ENCODE measurements around the gene PNPLA7.
"Not testable (repeated sequence)": the region's sequence is repeated elsewhere in the genome, so short reads cannot be mapped to it uniquely, and the experiment has no call there.

PNPLA7 gene

DNA sequence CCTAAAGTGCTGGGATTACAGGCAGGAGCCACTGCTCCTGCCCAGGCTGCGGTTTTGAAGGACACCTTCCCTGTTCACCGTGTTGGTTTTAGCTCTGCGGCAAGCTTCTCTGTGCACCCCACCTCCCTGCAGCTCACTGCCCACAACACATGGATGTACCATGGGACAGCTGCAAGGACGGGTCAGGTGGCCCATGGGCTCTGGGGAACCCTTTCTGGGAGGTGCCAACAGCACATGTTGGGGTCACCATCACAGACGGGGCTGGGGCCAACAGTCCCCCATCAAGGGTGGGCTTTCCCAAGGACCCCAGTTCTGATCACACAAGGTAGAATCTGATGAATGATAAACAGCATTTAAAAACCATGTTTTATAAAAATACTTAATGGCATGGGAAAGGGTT, 134.8 kb downstream of the PNPLA7 start:
- Mint-ChIP-seq H3K4me1 (peaks cover 7% of the 10 kb centered on the region), H3K4me3 (no peak overlapping the region), H3K27ac (no peak overlapping the region), H3K27me3 (no peaks in the 10 kb centered on the region), H3K9me3 (no peaks in the 10 kb centered on the region), H3K36me3 (peaks cover 2% of the 10 kb centered on the region)

DNA sequence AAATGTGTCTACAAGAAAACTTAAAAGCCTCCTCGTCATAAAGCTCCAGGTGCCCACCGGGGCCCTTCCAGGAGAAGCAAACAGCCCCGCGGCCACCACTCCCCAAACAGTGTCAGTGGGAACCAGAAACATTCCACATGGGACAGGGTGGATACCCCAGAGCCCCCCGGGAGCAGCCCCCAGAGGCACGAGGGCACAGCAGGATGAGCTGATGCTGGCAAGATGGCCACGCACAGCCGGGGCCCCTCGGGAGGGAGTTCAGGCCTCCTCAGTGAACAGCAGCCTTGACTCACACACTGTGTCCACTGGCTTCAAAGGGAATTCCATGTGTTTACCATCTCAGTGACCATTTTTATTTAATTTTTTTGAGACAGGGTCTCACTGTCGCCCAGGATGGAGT, 137.8 kb downstream of the PNPLA7 start:
- Mint-ChIP-seq H3K27me3 (no peaks in the 10 kb centered on the region), H3K9me3 (no peaks in the 10 kb centered on the region), H3K27ac (no peak overlapping the region), H3K4me3 (no peak overlapping the region), H3K36me3 (peaks cover 2% of the 10 kb centered on the region), H3K4me1 (peaks cover 9% of the 10 kb centered on the region)

DNA sequence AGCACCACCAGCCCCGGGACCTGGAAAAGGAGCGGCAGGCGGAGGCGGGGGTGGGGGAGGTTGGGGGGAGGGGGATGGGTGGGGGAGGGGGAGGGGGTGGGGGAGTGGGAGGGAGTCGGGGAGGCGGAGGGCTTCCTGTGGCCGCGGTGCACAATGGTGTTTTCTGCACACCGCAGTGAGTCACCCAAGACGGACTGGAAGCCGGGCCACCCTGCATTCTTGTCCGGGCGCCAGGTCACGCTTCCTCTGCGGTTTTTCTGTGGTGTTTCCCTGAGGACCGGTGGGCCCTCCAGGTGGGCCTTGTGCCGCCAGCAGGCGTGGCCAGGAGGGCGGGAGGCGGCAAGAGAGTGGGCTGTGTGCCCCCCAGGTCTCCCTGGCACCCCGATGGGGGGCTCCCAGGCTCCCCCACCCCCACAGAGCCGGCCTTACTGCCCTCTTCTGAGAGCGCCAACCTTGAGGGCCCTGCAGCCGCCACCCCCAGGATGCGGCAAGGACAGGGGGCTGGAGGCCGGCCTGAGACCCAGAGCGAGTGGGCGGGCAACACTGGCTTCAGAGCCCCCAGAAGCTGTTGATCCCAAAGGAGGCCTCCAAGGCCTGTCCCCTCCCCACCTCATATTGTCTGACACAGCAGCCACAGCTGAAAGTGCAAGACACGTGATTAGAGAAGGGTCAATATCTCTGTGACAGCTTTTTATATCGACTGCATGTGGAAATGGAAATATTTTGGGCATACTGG, 138.4 kb downstream of the PNPLA7 start:
- Mint-ChIP-seq H3K27me3 (no peaks in the 10 kb centered on the region), H3K27ac (no peak overlapping the region), H3K4me3 (no peak overlapping the region), H3K9me3 (no peaks in the 10 kb centered on the region), H3K36me3 (peaks cover 2% of the 10 kb centered on the region), H3K4me1 (peaks cover 9% of the 10 kb centered on the region)

DNA sequence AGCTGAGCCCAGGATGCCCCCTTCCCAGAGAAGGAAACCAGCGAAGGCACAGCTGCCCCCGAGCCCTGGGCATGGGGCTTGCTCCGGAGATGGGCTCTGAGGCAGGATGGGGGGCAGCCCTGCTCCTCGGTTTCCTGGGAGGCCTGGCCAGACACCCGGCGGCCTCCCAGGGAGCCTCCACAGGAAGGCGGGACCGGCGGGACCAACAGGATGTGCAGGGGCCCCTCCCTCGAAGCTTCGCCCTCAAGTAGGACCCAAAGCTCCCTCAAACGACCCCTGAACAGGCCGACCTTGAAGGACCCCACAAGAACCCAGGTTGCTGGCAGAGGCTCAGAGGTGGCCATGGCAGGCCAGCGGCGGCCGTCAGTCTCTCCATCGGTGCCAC, 138.9 kb downstream of the PNPLA7 start:
- Mint-ChIP-seq H3K4me3 (no peak overlapping the region), H3K27ac (no peak overlapping the region), H3K4me1 (peaks cover 9% of the 10 kb centered on the region), H3K27me3 (no peaks in the 10 kb centered on the region), H3K36me3 (peaks cover 2% of the 10 kb centered on the region), H3K9me3 (no peaks in the 10 kb centered on the region)

DNA sequence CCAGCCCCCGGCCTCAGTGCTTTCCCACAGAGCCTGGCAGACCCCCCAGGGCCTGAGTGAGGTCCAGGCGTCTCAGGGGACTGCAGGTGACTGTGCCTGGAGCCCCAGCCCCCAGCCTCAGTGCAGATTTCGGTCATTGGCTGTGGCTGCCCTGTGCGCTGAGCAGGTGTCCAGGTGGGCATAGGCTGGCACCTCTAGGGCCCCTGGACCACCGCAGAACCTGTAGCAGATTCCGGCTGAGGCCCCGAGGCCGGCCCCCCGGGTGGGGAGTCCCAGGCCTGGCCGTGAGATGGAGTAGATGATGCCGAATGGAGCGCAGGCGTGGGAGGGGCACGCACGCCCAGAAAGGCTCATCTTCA, 139.3 kb downstream of the PNPLA7 start:
- Mint-ChIP-seq H3K4me3 (no peak overlapping the region), H3K9me3 (no peaks in the 10 kb centered on the region), H3K27me3 (no peaks in the 10 kb centered on the region), H3K27ac (no peak overlapping the region), H3K36me3 (peaks cover 2% of the 10 kb centered on the region), H3K4me1 (peaks cover 12% of the 10 kb centered on the region)

DNA sequence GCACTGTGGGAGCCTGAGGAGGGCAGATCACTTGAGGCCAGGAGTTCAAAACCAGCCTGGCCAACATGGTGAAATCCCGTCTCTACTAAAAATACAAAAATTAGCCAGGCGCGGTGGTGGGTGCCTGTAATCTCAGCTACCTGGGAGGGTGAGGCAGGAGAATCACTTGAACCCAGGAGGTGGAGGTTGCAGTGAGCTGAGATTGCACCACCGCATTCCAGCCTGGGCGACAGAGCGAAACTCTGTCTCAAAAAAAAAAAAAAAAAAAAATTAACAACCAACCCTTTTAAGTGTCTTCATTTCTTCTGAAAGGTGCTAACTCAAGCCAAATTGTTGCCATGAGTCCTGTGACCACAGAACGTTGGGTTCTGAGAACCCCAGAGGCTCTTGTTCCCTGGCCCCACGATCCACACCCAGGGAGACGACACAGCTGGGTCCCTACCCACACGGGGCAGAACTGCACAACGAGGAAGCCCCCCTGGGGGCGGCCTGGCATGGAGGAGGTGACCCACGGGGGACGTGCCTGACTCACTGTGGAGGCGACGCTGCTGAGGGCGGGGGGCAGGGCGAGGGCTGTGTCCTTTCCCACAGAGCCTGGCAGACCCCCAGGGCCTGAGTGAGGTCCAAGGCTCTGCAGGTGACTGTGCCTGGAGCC, 139.8 kb downstream of the PNPLA7 start:
- not testable (repeated sequence) for H3K27me3 Mint-ChIP-seq, H3K9me3 Mint-ChIP-seq, H3K36me3 Mint-ChIP-seq, H3K27ac Mint-ChIP-seq, H3K4me3 Mint-ChIP-seq
- peaks cover 16% of the 10 kb centered on the region for H3K4me1 Mint-ChIP-seq

All from activated naive CD4-positive, alpha-beta T cell treated with anti-CD3 and anti-CD28 coated beads, Interleukin-2, amount 50 U/mL, for 24 hours (primary cell).